ENCODE measurements around the gene MAP4K4.

DNA sequence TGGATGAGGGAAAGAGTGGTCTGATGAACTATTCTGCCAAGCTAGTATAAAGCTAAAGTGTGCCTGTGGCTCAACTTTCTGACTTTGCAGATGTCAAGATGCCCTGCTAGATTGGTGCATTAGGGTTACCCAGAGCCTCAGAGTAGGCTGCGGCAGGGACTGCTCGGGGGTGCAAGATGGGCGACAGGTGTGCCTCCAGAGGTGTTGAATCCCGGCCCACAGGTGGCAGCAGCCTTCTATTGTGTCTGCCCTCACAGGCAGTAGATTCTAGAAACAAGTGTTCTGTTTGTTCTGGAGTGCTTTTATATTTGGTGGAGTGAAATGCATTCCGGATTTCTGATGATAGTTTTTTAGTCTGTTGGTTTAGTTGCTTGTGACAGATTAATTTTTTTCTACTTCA is 162.7 kb downstream of the MAP4K4 start:
- TF ChIP-seq, protein P1, sequence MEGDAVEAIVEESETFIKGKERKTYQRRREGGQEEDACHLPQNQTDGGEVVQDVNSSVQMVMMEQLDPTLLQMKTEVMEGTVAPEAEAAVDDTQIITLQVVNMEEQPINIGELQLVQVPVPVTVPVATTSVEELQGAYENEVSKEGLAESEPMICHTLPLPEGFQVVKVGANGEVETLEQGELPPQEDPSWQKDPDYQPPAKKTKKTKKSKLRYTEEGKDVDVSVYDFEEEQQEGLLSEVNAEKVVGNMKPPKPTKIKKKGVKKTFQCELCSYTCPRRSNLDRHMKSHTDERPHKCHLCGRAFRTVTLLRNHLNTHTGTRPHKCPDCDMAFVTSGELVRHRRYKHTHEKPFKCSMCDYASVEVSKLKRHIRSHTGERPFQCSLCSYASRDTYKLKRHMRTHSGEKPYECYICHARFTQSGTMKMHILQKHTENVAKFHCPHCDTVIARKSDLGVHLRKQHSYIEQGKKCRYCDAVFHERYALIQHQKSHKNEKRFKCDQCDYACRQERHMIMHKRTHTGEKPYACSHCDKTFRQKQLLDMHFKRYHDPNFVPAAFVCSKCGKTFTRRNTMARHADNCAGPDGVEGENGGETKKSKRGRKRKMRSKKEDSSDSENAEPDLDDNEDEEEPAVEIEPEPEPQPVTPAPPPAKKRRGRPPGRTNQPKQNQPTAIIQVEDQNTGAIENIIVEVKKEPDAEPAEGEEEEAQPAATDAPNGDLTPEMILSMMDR (IDR thresholded peaks at IDR 0.05) = no peak
- TF ChIP-seq POLR2A (IDR thresholded peaks at IDR 0.05) = no peak

Data from adrenal gland (tissue), 5 donors.